A673 (cell line): Measurements from ENCODE around the gene POTEB3. TPM values are rescaled to one million over a fixed set of nuclear protein-coding genes. Genes with fewer than 3 reads are reported as not detected.
"Not testable (repeated sequence)": the region's sequence is repeated elsewhere in the genome, so short reads cannot be mapped to it uniquely, and the experiment has no call there.

Experiments used
- BruUV-seq: library from RNA; stranded (reverse); fragments of 400-500 nt; replicated peaks from 2 replicates; lab custom pipeline; 2021; lab: Mats Ljungman, UMichigan
- CTCF ChIA-PET: fragments of 300-600 bp; sonication (Branson Sonifier 250); formaldehyde crosslinking; loops from one replicate; lab custom pipeline; 2022; ENCODE audit warnings: antibody characterized with exemption; lab: Charles Lee
- POLR2A ChIA-PET: fragments of 300-600 bp; sonication (Branson Sonifier 250); formaldehyde crosslinking; loops from one replicate; lab custom pipeline; 2022; ENCODE audit warnings: antibody characterized with exemption; ENCODE audit not compliant: low non-redundant PET; lab: Charles Lee
- DNase-seq: peaks from one replicate; pipeline ENCODE4 v3.0.0-alpha.2; 2015; ENCODE audit warnings: low spot score
- H3K27ac ChIP-seq: fragments of 200-600 bp; sonication (generic); 2 replicates; pipeline ENCODE4 v1.5.1; 2016; ENCODE audit warnings: mixed run types, low read depth, mild to moderate bottlenecking, mixed read lengths, antibody characterized with exemption, low read length; ENCODE audit not compliant: poor library complexity, severe bottlenecking
- H3K27me3 ChIP-seq: fragments of 200-600 bp; sonication (generic); replicated peaks from 2 replicates; pipeline ENCODE4 v1.6.1; 2017; ENCODE audit warnings: mixed run types, low read depth, mild to moderate bottlenecking, mixed read lengths, antibody characterized with exemption, low read length; ENCODE audit not compliant: insufficient read depth, poor library complexity
- H3K36me3 ChIP-seq: fragments of 200-600 bp; sonication (generic); 2 replicates; pipeline ENCODE4 v1.6.1; 2016; ENCODE audit warnings: mixed run types, mild to moderate bottlenecking, mixed read lengths, antibody characterized with exemption, low read length; ENCODE audit not compliant: insufficient read depth, poor library complexity, severe bottlenecking
- H3K4me1 ChIP-seq: fragments of 200-600 bp; sonication (generic); 2 replicates; pipeline ENCODE4 v1.6.1; 2017; ENCODE audit warnings: mixed run types, mild to moderate bottlenecking, mixed read lengths, antibody characterized with exemption, low read length; ENCODE audit not compliant: insufficient read depth, poor library complexity, severe bottlenecking
- H3K4me3 ChIP-seq: fragments of 200-600 bp; sonication (generic); 2 replicates; pipeline ENCODE4 v1.5.1; 2016; ENCODE audit warnings: low read depth, mixed run types, mild to moderate bottlenecking, mixed read lengths, low read length; ENCODE audit not compliant: poor library complexity, severe bottlenecking
- H3K9me3 ChIP-seq: fragments of 200-600 bp; sonication (generic); 2 replicates; pipeline ENCODE4 v1.6.1; 2016; ENCODE audit warnings: mixed run types, low read depth, mild to moderate bottlenecking, mixed read lengths, antibody characterized with exemption, low read length; ENCODE audit not compliant: poor library complexity, severe bottlenecking
- intact Hi-C: fragments of 100-400 bp; cut with micrococcal nuclease; formaldehyde crosslinking; loops from one replicate; pipeline ENCODE4 v1.10.0; 2022; ENCODE audit not compliant: unreplicated experiment
- total RNA-seq: library from RNA; stranded (reverse); gene quantifications from 2 replicates; pipeline ENCODE4 v1.2.3, GENCODE V29; 2021

The POTEB3 gene
- total RNA-seq, 1 experiment from 2014 or later = not detected

- H3K9me3 ChIP-seq, intact Hi-C loops, H3K27me3 ChIP-seq, H3K4me1 ChIP-seq, BruUV-seq, CTCF ChIA-PET, H3K36me3 ChIP-seq, DNase-seq, POLR2A ChIA-PET, H3K4me3 ChIP-seq, H3K27ac ChIP-seq: not testable (repeated sequence)
Observed at GRCh38 chr15:21398511-21398910, 41.8 kb downstream of the POTEB3 start.

- H3K4me1 ChIP-seq, POLR2A ChIA-PET, DNase-seq, H3K9me3 ChIP-seq, H3K27ac ChIP-seq, H3K36me3 ChIP-seq, BruUV-seq, H3K4me3 ChIP-seq, H3K27me3 ChIP-seq, intact Hi-C loops, CTCF ChIA-PET: not testable (repeated sequence)
Observed at GRCh38 chr15:21397656-21398055, 42.6 kb downstream of the POTEB3 start.

- intact Hi-C loops, H3K36me3 ChIP-seq, BruUV-seq, H3K27ac ChIP-seq, DNase-seq, H3K4me1 ChIP-seq, CTCF ChIA-PET, H3K9me3 ChIP-seq, H3K4me3 ChIP-seq, POLR2A ChIA-PET, H3K27me3 ChIP-seq: not testable (repeated sequence)
Observed at GRCh38 chr15:21397186-21397585, 43.1 kb downstream of the POTEB3 start.

GRCh38 chr15:21385961-21386360 is 54.3 kb downstream of the POTEB3 start:
- H3K9me3 ChIP-seq, H3K27ac ChIP-seq, intact Hi-C loops, H3K4me3 ChIP-seq, BruUV-seq, H3K4me1 ChIP-seq, H3K27me3 ChIP-seq, H3K36me3 ChIP-seq, CTCF ChIA-PET, DNase-seq, POLR2A ChIA-PET: not testable (repeated sequence)

- BruUV-seq, H3K36me3 ChIP-seq, H3K27ac ChIP-seq, H3K4me1 ChIP-seq, CTCF ChIA-PET, DNase-seq, POLR2A ChIA-PET, H3K27me3 ChIP-seq, H3K9me3 ChIP-seq, intact Hi-C loops, H3K4me3 ChIP-seq: not testable (repeated sequence)
Observed at GRCh38 chr15:21383866-21384485, 56.3 kb downstream of the POTEB3 start.

- H3K27me3 ChIP-seq, DNase-seq, H3K4me1 ChIP-seq, H3K36me3 ChIP-seq, H3K27ac ChIP-seq, BruUV-seq, intact Hi-C loops, CTCF ChIA-PET, POLR2A ChIA-PET, H3K9me3 ChIP-seq, H3K4me3 ChIP-seq: not testable (repeated sequence)
Observed at GRCh38 chr15:21373682-21374081, 66.6 kb downstream of the POTEB3 start.

GRCh38 chr15:21369177-21369576 is 71.1 kb downstream of the POTEB3 start:
- intact Hi-C loops, H3K27me3 ChIP-seq, H3K4me1 ChIP-seq, POLR2A ChIA-PET, H3K4me3 ChIP-seq, BruUV-seq, H3K27ac ChIP-seq, DNase-seq, H3K9me3 ChIP-seq, H3K36me3 ChIP-seq, CTCF ChIA-PET: not testable (repeated sequence)

- CTCF ChIA-PET, BruUV-seq, intact Hi-C loops, H3K4me3 ChIP-seq, H3K36me3 ChIP-seq, H3K27ac ChIP-seq, POLR2A ChIA-PET, H3K9me3 ChIP-seq, DNase-seq, H3K27me3 ChIP-seq, H3K4me1 ChIP-seq: not testable (repeated sequence)
Observed at GRCh38 chr15:21368625-21369024, 71.7 kb downstream of the POTEB3 start.
